MM.1S (cell line): Measurements from ENCODE around the gene FBXO34.

Experiments
- CTCF ChIP-seq: fragments of 300-600 bp; sonication (generic); IDR thresholded peaks from 2 replicates; pipeline ENCODE4 v1.5.1; 2016; ENCODE audit warnings: antibody characterized with exemption, low read length, mixed read lengths
- EZH2 ChIP-seq: fragments of 300-600 bp; sonication (generic); optimal IDR thresholded peaks from 2 replicates; pipeline ENCODE3; 2017; ENCODE audit warnings: low read depth, mild to moderate bottlenecking, antibody characterized with exemption, low read length, mixed read lengths
- EZH2phosphoT487 ChIP-seq: fragments of 300-600 bp; sonication (generic); IDR thresholded peaks from 2 replicates; pipeline ENCODE4 v1.6.1; 2018; ENCODE audit warnings: antibody characterized with exemption, low read length

- TF ChIP-seq CTCF (no peak), EZH2 (no peak), EZH2phosphoT487 (no peak)
Measured at GRCh38 chr14:55223364-55223763, 47.9 kb upstream of the FBXO34 start.
